ENCODE results near the gene AIPL1. TPM values are rescaled to one million over a fixed set of nuclear protein-coding genes. Genes with fewer than 3 reads are reported as not detected.

AIPL1 gene
- total and polyA plus RNA-seq, 4 donors = not detected

- no peak for DNase-seq
- Histone ChIP-seq H3K4me3 (no peak overlapping the region), H3K27ac (ENCODE audit: low read depth in 1 of 2, low read length in 1 of 2) (no peak overlapping the region), H3K4me1 (ENCODE audit: control insufficient read depth in 5 of 5, insufficient read depth in 5 of 5, low read length in 5 of 5) (no peaks in the 10 kb centered on the region), H3K36me3 (ENCODE audit: control insufficient read depth in 4 of 4, insufficient read depth in 4 of 4, low read length in 4 of 4) (no peaks in the 10 kb centered on the region), H3K9me3 (ENCODE audit: control insufficient read depth in 4 of 4, insufficient read depth in 3 of 4, low read length in 3 of 4) (peaks cover 0 to 9% (median 2%) of the 10 kb centered on the region in 4 donors), H3K9ac (ENCODE audit: insufficient read depth in 1 of 2, low read length in 2 of 2) (no peak overlapping the region), H3K27me3 (ENCODE audit: control insufficient read depth in 3 of 3, insufficient read depth in 3 of 3, low read length in 2 of 3) (peaks cover 0 to 4% (median 0%) of the 10 kb centered on the region in 3 donors)
- no peak for ATAC-seq (ENCODE audit: insufficient read depth, low FRiP score)
- WGBS, 2 donors = 39 to 76% methylated on average over 2 of the region's 2 CpGs
- TF ChIP-seq, protein P1, sequence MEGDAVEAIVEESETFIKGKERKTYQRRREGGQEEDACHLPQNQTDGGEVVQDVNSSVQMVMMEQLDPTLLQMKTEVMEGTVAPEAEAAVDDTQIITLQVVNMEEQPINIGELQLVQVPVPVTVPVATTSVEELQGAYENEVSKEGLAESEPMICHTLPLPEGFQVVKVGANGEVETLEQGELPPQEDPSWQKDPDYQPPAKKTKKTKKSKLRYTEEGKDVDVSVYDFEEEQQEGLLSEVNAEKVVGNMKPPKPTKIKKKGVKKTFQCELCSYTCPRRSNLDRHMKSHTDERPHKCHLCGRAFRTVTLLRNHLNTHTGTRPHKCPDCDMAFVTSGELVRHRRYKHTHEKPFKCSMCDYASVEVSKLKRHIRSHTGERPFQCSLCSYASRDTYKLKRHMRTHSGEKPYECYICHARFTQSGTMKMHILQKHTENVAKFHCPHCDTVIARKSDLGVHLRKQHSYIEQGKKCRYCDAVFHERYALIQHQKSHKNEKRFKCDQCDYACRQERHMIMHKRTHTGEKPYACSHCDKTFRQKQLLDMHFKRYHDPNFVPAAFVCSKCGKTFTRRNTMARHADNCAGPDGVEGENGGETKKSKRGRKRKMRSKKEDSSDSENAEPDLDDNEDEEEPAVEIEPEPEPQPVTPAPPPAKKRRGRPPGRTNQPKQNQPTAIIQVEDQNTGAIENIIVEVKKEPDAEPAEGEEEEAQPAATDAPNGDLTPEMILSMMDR (IDR thresholded peaks at IDR 0.05; ENCODE audit: control extremely low read depth, extremely low read depth) = no peak
Observed at GRCh38 chr17:6398955-6399354, 36.0 kb downstream of the AIPL1 start.

DNA sequence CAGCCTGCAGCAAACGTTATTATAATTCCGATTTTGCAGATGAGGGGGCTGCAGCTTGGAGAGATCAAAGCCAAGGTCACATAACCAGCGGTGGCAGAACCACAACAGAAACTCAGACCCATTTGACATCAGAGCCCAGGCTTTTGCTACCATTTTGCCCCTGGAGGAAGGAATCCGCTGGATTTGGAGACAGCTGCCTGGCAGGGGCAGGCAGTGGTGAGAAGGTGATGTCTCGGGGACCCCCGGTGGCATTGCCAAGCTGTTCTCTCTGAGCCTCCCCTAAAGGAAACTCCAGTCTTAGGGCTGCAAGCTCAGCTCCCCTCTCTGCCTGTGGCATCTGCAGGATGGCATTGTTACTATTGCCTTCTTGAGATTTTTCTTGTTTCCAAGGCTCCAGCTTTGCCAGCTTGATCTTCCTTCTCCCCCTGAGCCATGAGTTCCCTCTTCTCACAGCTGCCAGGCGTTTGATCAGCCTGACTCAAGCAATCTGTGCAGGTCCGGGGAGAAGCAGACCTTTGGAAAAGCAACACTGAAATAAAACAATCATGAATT lies 40.8 kb downstream of the AIPL1 start:
- 36 to 40% methylated on average over 8 of the region's 8 CpGs for WGBS, 2 donors

DNA sequence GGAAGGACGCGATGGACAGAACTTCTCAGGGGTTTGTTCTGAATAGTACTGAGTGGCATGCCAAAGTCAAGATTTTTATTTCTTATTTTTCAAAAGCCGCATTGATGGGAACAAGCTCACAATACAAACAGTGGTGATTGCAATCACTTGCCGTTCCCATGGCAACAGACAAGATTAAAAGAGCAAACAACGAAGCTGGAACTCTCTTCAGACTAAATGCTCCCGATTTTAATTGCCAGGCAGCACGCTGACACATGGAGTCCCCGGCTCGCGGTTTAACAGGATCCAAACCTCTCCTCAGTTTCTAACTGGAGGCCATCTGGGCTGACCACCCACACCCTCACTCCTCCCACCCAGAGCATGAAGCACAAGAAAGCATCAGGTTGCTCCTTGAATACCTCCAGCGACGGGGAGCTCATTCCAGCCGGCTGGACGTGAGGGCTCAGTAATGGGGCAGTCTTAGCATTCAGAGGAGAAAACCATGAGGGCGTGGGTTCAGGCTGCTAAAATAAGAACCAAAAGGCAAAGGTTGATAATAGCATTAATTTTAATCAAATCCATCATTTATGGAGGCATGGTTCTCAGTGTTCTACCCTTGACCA lies 41.5 kb downstream of the AIPL1 start:
- peaks cover 0 to 4% (median 0%) of the 10 kb centered on the region in 3 donors for H3K27me3 ChIP-seq (ENCODE audit: control insufficient read depth in 3 of 3, insufficient read depth in 3 of 3, low read length in 2 of 3)
- H3K9ac ChIP-seq (ENCODE audit: insufficient read depth in 1 of 2, low read length in 2 of 2) = no peak overlapping the region
- TF ChIP-seq, protein P1 (IDR thresholded peaks at IDR 0.05; ENCODE audit: control extremely low read depth, extremely low read depth) = no peak
- no peaks in the 10 kb centered on the region for H3K4me1 ChIP-seq (ENCODE audit: control insufficient read depth in 5 of 5, insufficient read depth in 5 of 5, low read length in 5 of 5)
- WGBS, 2 donors = 56 to 74% methylated on average over 15 of the region's 15 CpGs
- no peaks in the 10 kb centered on the region for H3K36me3 ChIP-seq (ENCODE audit: control insufficient read depth in 4 of 4, insufficient read depth in 4 of 4, low read length in 4 of 4)
- peak in 2 of 3 donors; percentile 12 to 20 for DNase-seq
- H3K27ac ChIP-seq (ENCODE audit: low read depth in 1 of 2, low read length in 1 of 2) = no peak overlapping the region
- ATAC-seq (ENCODE audit: insufficient read depth, low FRiP score) = no peak
- H3K9me3 ChIP-seq (ENCODE audit: control insufficient read depth in 4 of 4, insufficient read depth in 3 of 4, low read length in 3 of 4) = peaks cover 0 to 12% (median under 1%) of the 10 kb centered on the region in 4 donors
- no peak overlapping the region for H3K4me3 ChIP-seq

More for the DNA sequence above, 40.8 kb downstream of the AIPL1 start:
- H3K36me3 ChIP-seq (ENCODE audit: control insufficient read depth in 4 of 4, insufficient read depth in 4 of 4, low read length in 4 of 4) = no peaks in the 10 kb centered on the region
- peaks cover 0 to 4% (median 0%) of the 10 kb centered on the region in 3 donors for H3K27me3 ChIP-seq (ENCODE audit: control insufficient read depth in 3 of 3, insufficient read depth in 3 of 3, low read length in 2 of 3)
- no peak overlapping the region for H3K9ac ChIP-seq (ENCODE audit: insufficient read depth in 1 of 2, low read length in 2 of 2)
- no peak overlapping the region for H3K4me3 ChIP-seq
- DNase-seq (no peak), ATAC-seq (ENCODE audit: insufficient read depth, low FRiP score) (no peak)
- TF ChIP-seq, protein P1 (IDR thresholded peaks at IDR 0.05; ENCODE audit: control extremely low read depth, extremely low read depth) = no peak
- no peaks in the 10 kb centered on the region for H3K4me1 ChIP-seq (ENCODE audit: control insufficient read depth in 5 of 5, insufficient read depth in 5 of 5, low read length in 5 of 5)
- no peak overlapping the region for H3K27ac ChIP-seq (ENCODE audit: low read depth in 1 of 2, low read length in 1 of 2)
- H3K9me3 ChIP-seq (ENCODE audit: control insufficient read depth in 4 of 4, insufficient read depth in 3 of 4, low read length in 3 of 4) = peaks cover 0 to 12% (median 3%) of the 10 kb centered on the region in 4 donors

Data from lung (tissue), 12 donors.